HG02610 (cell line): ENCODE data around the gene OPALIN.

Experiments used
- ATAC-seq: cut with Tn5 transposase; IDR thresholded peaks from one replicate; pipeline ENCODE4 v1.9.1; 2021; ENCODE audit warnings: mild to moderate bottlenecking, moderate library complexity; ENCODE audit not compliant: unreplicated experiment

OPALIN gene

DNA sequence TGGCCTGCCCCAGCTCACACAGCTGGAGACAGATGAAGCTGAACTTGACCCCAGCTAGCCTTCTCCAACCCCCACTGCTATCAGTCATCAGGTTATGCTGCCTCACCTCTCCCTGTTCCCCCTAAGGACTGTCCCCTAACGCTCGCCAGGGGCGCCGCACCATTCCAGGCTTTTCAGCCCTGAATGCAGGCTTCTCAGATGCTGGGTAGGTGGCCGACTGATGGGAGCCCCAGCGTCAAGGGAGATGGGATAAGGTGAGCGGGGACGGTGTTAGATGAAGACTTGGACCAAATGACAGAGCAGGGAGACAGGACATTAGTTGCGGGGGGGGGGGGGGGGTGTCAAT lies 15.8 kb upstream of the OPALIN start:
- no peak for ATAC-seq

DNA sequence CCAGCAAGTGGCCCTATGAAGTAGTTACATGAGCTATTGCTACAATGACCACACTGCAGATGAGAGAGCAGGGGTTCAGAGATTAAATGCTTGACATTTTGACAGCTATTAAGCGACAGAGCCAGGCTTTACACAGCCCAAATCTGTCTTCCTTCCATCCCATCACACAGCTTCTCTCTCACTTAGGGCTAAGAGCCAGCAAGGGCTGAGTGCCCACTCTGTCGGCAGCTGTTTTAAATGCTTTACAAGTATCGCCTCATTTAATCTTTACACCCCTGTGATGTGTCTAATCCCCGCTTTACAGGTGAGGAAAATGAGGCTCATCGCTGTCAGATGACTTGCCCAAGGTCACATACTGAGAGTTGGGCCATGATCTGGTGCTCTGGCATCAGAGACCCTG lies 15.2 kb upstream of the OPALIN start:
- ATAC-seq = no peak

DNA sequence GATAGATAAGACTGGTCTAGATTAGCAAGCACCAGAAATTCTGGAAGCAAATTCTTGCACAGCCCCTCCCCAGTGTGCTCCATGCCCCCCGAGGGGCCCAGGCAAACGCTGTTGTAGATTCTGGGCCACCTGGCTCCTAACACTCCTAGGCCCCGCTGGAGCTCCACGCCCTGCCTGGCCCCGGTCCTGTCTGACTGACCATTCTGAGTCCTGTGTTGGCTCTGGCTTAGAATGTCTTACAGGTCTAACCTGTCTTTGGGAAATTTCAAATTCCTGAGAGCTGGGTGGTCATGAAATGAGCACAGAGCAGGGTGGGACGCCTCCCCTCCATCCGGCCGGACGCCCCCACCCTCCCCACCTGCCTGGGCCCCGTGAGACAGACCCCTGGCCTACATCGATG lies 12.6 kb upstream of the OPALIN start:
- no peak for ATAC-seq

DNA sequence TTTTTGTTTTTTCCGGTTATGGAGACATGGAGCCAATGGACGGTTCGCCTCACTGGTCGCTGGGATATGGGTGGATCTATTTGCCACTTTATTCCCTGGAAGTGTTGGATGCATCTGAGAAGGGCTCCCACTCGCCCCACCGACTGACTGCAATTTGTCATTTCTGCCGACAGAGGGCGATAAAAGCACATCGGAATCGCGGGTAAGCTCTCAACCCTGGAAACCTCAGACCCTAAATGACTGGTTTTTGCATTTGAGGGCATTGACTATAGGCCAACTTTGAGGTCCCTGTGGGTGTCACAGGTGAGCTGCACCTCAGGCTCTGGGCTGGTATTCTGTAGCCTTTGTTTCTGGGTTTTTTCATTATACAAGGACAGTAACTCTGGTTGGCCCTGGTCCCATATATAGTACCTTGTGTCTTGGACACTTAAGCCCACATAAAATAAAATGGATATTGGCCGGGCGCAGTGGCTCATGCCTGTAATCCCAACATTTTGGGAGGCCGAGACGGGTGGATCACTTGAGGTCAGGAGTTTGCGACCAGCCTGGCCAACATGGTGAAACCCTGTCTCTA lies 11.9 kb upstream of the OPALIN start:
- no peak for ATAC-seq

DNA sequence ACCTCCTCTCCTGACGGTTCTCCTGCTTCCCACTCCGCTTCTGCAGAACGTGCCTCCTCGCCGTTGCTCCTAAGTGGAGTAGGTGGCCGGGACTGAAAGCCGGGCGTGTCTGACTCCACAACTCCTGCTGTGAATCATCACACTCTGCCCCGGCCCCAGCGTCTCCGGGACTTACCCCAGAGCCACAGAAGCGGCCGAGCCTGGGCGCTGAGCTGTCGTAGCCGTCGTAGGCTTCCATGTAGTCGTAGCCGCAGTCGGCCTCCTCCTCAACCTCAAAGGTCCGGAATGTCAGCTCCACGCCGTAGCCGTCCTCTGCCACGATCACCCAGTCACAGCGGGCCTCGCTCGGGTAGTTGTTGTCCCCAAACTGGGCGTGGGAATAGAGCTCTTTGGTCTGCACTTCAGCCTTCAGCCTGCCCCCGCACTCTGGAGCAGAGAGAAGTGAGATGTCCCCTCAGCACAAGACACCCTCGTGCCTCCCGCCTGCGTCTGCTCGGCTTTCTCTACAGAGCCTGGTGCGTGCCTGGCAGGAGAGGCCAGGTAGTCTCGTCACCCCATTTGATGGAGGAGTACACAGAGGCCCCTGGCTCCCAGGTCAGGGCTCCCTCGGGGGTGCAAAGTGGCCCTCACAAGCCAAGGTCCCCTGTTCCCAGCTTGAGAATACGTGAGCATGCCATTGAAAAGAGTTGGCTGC lies 11.2 kb upstream of the OPALIN start:
- no peak for ATAC-seq

DNA sequence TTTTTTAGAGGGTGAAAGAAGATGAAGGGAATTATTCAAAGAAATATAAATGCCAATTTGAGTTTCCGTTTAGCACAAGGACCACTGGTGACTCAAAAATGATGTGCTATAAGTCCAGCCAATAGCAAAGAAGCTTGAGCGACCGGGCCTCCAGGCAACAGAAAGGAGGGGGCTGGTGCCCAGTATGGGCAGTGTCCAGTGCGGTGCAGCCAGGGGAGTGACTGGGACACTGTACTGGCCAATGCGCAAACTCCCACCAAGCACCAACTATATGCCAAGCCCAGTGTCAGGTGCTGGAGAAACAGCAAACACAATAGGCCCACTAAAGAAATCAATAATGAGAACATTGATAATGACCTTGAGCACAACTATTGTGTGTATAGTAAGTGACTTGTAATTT lies 10.2 kb upstream of the OPALIN start:
- ATAC-seq = no peak

DNA sequence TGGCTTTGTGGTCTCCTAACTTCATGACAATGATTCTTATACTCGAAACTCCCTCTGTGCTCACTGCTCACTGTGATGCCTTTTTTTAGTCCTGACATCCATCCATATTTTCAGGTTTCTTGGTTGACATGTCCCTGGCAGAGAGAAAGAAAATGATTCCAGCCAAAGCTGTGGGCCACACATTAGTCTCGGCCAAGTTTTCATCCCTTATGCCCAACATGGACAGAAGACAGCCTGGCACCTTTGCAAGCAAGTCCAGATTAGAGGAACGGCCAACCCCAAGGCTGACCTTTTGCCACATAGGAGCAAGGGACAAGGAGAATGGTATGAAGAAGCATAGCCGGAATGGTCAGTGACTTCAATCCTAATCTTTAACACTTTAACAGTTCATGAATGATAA lies 8.7 kb upstream of the OPALIN start:
- ATAC-seq = no peak

DNA sequence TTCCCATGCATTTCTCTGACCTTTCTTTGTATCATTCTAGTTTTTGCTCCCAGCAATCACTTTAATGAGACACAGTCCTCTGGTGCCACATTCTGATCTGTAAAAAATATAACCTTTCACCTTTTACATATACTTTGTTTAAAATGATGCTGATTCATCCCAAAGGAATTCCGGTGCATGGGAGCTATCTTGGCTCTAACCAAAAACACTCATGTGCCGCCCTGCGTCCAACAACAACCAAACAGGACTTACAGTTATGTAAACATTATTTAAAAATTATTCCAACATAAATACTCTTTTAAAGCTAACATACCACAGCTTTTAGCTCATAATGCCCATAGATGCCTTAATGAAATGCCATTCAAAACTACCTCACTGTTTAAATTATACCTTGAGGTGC lies 7.7 kb upstream of the OPALIN start:
- ATAC-seq = no peak

DNA sequence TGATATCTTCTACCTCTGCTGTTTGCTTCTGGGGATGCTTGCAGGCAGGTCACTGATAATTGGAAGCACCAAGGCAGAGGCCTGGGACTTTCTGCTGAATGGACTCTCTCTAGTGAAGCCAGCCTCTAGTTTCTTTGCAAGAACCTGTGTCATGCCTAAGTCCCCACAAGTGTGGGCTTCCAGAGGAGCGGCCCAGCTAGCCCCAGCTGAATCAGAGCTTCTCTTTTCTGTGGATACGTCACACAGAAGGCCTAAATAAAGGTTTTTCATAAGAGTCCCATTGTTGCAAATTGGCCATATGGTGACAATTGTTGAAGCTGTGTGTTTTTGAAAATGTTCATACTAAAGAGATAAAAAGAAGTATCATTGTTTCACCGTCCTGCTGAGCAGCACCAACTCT lies 6.8 kb upstream of the OPALIN start:
- ATAC-seq = no peak

DNA sequence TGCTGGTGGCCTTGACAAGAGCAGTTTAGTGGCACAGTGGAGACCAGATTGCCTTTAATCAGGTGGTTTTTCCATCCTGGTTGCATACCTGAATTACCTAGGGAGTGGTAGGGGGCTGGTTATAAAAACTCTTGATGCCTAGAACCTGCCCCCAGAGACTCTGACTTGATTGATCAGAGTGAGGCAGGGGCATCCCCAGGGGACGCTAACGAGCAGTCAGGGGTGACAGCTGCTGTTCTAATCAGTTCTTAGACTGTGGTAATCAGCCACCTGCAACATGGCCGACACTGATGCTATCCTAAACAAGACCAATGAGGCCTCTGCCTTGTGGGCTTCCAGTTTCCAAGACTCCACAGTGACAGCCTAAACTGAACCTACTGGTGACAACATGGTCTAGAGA lies 2.0 kb upstream of the OPALIN start:
- no peak for ATAC-seq

DNA sequence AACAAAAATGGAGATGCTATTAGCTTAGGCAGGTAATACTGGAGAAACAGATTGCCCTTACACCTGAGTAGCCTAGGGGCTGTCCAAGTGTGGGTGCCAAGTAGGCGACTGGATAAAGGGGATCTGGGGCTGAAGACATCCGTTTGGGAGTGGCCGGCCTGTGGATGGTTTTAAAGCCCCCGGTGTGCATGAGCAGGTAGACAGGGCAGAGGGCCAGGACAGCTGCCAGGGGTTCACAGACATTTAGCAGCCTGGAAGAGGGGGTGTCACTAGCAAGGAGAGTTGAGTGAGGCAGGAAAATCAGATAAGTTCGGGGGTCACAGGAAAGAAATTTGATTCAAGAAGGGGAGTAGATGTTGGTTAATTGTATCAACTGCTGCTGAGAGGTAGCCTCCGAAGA lies 1.5 kb upstream of the OPALIN start:
- ATAC-seq = no peak

DNA sequence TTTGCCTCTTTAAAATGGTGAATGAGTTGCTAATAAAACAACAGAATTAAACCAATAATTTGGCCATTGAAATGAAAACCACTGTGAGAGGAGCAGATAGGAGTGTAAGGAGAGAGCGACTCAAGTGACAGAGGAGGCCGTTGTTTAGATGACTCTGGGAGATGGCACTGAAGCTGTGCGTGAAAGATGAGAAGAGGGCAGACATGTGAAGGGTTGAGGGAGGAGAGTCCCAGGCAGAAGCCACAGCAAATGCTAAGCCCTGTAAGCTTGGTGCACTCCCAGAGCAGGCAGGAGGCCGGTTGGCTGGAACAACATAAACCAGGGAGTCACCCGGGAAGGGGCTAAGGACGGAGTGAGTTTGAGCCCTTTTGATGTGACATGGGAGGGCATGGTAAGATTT lies 814 bp upstream of the OPALIN start:
- no peak for ATAC-seq

DNA sequence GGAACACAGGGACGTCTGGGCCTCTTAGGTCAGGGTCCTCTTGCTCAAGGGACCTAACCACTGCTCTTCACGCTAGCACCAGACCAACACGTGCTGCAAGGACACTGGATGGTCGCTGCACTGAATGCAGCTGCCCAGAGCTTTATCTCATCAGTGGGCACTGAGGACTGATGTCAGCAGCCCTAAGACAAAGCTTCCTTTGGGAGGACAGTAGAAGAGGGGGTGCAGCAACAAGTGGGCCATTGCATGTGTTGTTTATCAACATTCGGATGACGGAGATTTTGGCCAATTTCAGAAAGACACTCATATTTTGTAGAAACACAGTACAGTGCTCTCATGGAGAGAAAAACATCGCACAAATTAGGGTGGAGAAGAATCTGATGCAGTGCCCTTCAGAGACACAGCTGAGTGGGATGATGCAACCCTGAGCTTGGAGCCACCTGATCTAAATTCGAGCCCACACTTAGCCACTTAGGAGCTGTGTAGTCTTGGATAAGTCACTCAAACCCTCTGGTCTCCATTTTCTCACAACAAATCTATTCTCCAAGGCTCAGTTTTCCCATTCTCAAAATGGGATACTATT lies 1.7 kb downstream of the OPALIN start:
- no peak for ATAC-seq

DNA sequence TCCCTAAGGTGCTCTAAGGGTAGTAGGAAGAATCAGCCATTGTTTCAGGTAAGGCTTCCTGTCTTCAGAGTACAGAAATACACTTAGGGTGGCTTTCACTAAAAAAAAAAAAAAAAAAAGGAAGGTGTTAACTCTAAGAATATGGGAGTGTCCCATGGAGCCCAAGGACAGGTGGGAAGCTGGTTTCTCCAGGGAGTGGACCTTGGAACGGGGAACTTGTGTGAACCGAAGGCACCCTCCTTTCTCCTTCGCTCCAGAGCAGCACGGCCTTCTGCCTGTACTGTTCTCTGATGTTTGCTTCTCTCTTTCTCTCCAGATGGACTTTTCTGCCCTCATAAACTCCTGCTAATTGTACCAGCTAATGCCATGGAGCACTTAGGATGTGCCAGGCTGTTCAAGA lies 6.2 kb downstream of the OPALIN start:
- ATAC-seq = no peak

DNA sequence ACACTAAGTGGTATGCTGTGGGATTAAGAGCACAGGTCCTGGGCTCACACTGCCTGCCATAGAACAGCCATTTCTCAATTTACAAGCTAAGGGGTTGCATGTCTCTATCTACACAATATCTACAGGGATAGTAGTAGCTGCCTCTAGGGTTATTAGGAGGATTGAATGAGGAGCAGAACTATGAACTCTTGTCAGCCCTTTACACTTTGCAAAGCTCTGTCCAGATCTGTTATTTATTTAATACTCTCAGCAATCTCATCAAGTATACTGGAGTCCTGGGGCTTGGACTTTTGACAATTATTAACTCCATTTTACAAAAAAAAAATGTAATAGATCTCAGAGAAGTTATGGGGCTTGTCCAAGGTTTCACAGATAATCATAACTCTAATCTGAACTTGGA lies 6.8 kb downstream of the OPALIN start:
- ATAC-seq = no peak

DNA sequence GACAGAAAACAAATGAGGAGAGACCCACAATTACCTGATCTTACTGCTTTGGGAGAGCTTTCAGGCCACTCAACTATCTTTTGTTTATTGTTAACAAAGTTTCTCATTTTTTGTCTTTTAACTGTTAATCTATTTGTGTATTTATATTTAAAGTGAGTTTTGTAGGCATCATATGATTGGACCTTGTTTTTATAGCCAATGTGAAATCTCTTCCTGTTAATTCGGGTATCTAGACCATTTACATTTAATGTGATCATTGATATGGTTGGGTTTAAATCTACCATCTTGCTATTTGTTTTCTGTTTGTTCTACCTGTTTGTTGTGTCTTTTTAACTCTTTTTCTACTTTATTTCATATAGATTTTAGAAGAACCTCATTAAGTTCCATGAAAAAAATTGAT lies 12.5 kb downstream of the OPALIN start:
- ATAC-seq = no peak

DNA sequence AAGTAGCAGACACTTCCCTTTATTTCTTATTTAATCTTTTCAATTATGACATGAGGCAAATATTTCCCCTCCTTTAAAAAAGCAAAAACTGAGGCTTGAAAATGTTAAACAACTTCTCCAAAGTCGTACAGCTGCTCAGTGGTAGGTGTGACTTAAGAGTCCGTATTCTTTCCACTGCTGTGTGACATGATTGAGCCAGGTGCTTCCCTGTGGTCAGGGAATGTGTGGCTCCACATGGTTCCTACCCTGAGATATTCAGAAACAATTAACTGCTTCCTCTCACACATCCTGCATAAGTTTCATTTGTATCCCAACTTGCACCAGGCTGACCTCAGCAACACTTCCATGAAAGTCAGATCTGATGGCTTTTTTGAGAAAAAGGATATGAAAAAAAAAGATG lies 13.6 kb downstream of the OPALIN start:
- ATAC-seq = no peak

DNA sequence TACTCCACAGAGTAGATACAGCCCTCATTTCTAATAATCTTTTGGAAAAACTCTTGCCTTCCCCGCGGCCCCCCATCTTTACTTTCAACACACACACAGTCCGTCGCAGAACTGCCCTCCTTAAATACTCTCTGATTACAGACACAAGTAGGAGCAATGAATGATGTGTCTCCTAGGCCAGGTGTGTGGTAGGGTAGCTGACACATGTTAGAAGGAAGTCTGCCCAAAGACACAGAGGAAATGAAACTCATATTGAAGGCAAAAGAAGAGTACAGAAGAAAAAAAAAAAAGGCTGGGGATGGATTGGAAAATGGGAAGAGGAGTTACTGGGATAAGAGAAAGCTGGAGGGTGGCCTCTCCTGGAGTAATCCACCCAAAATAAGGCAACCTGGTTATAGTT lies 14.6 kb downstream of the OPALIN start:
- ATAC-seq = no peak

DNA sequence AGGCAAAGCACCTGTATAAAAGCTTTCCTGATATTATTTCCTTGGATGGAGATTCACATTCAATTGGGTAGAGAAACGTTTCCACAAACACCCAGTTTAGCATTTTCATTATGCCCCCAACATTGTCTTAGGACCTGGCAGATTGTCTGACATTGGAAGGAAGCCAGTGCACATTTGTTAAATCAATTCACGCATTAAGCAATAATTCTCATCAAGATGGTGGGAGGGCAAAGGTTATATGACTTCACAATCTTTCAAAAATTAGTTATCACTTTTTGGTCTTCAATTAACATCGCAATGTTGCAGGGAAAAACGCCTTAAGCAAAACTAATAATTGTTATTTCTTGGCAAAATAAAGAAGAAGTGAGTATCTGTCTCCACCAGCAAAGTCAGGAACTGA lies 16.4 kb downstream of the OPALIN start:
- no peak for ATAC-seq

DNA sequence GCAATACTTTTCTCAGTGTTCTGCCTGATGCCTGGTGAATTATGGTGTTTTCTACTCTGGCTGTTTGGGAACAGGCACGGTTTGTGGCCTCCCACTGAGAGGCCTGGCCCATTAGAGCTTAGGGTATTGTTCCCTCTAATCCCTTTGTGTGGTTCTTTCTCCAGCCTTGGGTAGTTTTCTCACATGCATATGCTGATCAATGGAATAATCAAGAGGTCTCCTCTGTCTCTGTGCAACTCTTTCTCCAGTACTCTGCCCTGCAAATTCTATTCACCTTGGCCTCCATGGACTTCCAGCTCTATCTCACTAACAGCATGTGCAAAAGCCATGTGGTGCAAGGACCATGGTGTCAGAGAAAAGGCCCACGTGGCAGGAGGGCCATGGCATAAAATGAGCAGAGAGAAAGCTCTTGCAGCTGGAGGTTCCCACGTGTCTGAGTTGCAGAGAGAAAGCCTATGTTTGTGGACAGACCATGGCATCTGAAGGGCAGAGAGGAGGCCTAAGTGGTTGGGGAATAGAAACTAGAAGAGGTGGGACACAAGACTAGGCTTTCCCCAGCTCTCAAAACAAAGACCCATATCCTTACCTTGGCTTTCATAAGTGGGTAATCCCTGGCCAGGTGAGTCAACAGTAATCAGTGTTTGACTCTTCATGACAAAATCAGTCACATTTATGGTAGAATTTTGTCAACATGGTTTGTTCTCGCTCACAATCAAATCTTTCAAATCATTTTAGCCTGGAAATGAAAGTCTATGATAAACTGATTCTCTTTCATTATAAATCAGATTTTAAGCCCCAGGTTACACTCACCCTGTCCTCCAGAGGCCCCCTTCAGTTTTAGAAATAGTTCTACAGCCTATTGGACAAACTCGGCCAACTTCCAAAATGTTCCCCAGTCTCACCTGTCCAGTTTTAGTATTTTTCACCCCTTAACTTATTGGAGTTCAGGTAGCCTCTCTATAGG lies 17.3 kb downstream of the OPALIN start:
- ATAC-seq = peak; percentile 90

DNA sequence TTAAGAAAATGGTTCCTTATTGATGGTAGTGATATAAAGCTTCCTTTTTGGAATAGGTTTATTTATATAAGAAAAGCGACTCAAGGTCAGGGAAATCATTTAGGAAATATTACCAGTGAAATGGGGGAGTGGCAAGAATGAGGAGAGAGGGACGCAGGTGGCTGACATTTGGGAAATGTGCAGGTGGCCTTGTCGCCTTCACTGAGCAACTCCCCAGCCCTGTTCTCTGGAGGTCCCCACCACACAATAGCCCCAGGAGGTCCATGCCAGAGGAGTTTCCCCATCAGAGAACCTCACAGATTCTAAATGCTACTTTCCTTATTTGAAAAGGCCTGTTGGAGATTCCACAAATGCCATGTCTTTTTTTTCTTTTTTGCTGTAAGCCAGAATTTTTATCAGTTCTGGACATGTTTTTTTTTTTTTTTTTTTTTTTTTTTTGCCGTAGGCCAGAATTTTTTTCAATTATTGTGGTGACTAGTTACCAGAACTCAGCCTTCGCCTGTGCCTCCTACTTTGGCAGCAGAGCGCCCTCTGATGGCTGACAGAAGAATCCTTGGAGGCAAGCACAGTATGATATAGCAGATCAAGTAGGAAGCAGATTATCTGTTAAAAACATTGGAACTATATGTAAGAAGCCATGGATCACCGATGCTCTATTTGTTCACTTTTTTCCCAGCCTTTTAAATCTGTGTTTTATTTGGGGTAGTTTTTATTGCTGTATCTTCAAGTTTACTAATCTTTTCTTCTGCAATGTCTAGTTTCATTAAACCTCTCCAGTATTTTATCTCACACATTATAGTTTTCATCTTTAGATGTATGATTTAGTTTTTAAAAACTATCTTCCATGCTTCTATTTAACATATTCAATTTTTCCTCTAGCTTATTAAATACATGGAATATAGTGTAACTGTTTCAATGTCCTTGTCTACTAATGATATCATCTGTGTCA lies 18.6 kb downstream of the OPALIN start:
- peak; percentile 36 for ATAC-seq
